ENCODE data around the gene ADGRF5. TPM values are rescaled to one million over a fixed set of nuclear protein-coding genes. Genes with fewer than 3 reads are reported as not detected.

The ADGRF5 gene
- total RNA-seq, 2 donors from 2014 or later, result 1.8 to 3.3 TPM

- Histone ChIP-seq H3K4me3 (no peak overlapping the region), H3K9me3 (no peaks in the 10 kb centered on the region), H3K27me3 (no peaks in the 10 kb centered on the region), H3K36me3 (no peaks in the 10 kb centered on the region), H3K27ac (no peak overlapping the region), H3K4me1 (no peaks in the 10 kb centered on the region), H3K9ac (ENCODE audit: low read depth in 2 of 2, low read length in 2 of 2) (no peak overlapping the region)
- DNase-seq, result no peak
- TF ChIP-seq CTCF (IDR thresholded peaks at IDR 0.05), result no peak
- intact Hi-C loops (cut with DNase I), result no loop called here
These were observed 112.9 kb downstream of the ADGRF5 start for GRCh38 chr6:46808806-46809205.

Other genes starting within 250 kb of the ADGRF5 start
- gene TDRD6, start 234.1 kb downstream of the ADGRF5 start, total RNA-seq, result under 1 TPM; 0.08 to 0.40 TPM
- gene PLA2G7, start 186.6 kb downstream of the ADGRF5 start, total RNA-seq, result 1 to 10 TPM; 1.2 to 2.9 TPM
- not detected for gene ANKRD66, start 175.0 kb downstream of the ADGRF5 start, total RNA-seq
- 100 to 1,000 TPM in 1 of 2 donors, 10 to 100 TPM in 1; 38.0 to 207 TPM for gene MEP1A, start 128.5 kb downstream of the ADGRF5 start, total RNA-seq
- gene ADGRF1, start 120.4 kb upstream of the ADGRF5 start, total RNA-seq, result 1 to 10 TPM; 1.7 to 2.0 TPM

All from colonic mucosa (tissue), 4 donors.